Endodermal cell (in vitro differentiated cells): ENCODE results near the gene EIF4G3. TPM values are rescaled to one million over a fixed set of nuclear protein-coding genes. Genes with fewer than 3 reads are reported as not detected.

Experiments
- DNase-seq: peaks from one replicate; pipeline ENCODE4 v3.0.0-alpha.2; 2017
- H3K27ac ChIP-seq: 2 replicates; pipeline ENCODE4 v1.5.1; 2013; ENCODE audit warnings: mild to moderate bottlenecking, low read depth, low read length, moderate library complexity
- H3K27me3 ChIP-seq: 2 replicates; pipeline ENCODE4 v1.6.1; 2013; ENCODE audit warnings: mild to moderate bottlenecking, low read length, moderate library complexity; ENCODE audit not compliant: insufficient read depth, control insufficient read depth, poor library complexity, severe bottlenecking
- H3K36me3 ChIP-seq: 2 replicates; pipeline ENCODE4 v1.7.0; 2013; ENCODE audit warnings: mild to moderate bottlenecking, low read length, moderate library complexity; ENCODE audit not compliant: control insufficient read depth, insufficient read depth
- H3K4me1 ChIP-seq: one replicate; pipeline ENCODE4 v1.7.0; 2013; ENCODE audit warnings: low read length; ENCODE audit not compliant: control insufficient read depth, insufficient read depth
- H3K4me3 ChIP-seq: 2 replicates; pipeline ENCODE4 v1.5.1; 2013; ENCODE audit warnings: mild to moderate bottlenecking, low read length, moderate library complexity
- H3K9ac ChIP-seq: 2 replicates; pipeline ENCODE4 v1.6.1; 2013; ENCODE audit warnings: mild to moderate bottlenecking, low read length, moderate library complexity; ENCODE audit not compliant: poor library complexity, severe bottlenecking; ENCODE audit errors: extremely low read depth
- H3K9me3 ChIP-seq: 2 replicates; pipeline ENCODE4 v1.6.1; 2013; ENCODE audit warnings: mild to moderate bottlenecking, low read length, moderate library complexity; ENCODE audit not compliant: control insufficient read depth
- H3K27ac Mint-ChIP-seq: 2 replicates; pipeline ENCODE4 v1.8.0; 2020; ENCODE audit warnings: mixed read lengths
- H3K27me3 Mint-ChIP-seq: 2 replicates; pipeline ENCODE4 v1.8.0; 2021; ENCODE audit warnings: mild to moderate bottlenecking, mixed read lengths; ENCODE audit not compliant: insufficient read depth
- H3K36me3 Mint-ChIP-seq: 2 replicates; pipeline ENCODE4 v1.8.0; 2020; ENCODE audit warnings: low read depth, mixed read lengths
- H3K4me1 Mint-ChIP-seq: 2 replicates; pipeline ENCODE4 v1.8.0; 2020; ENCODE audit warnings: mixed read lengths
- H3K4me3 Mint-ChIP-seq: 2 replicates; pipeline ENCODE4 v1.8.0; 2020; ENCODE audit warnings: mild to moderate bottlenecking, moderate library complexity, mixed read lengths
- H3K9me3 Mint-ChIP-seq: 2 replicates; pipeline ENCODE4 v1.8.0; 2020; ENCODE audit warnings: mild to moderate bottlenecking, mixed read lengths
- WGBS, 2 experiments: methylation state at CpG; one replicate each; pipeline versions ENCODE4 v1.1.5 to v1.1.7; 2013; ENCODE audit warnings: missing lambda C conversion rate in 2 of 2, mixed read lengths in 1 of 2; ENCODE audit not compliant: insufficient coverage in 1 of 2, insufficient read length in 1 of 2; 5-methylcytosine and 5-hydroxymethylcytosine counted together
- total RNA-seq, 2 donors: library from RNA; stranded (reverse); fragmentation: NEBNext Ultra II Directional in 1 of 2; extraction: Animal tissue kit (Norgen Biotek cat#: 25700) in 1 of 2; gene quantifications; 2 replicates in 1 of 2; 3 replicates in 1 of 2; pipeline ENCODE4 v1.2.1, GENCODE V29; 2021
- TF ChIP-seq, protein P1 (sequence below): fragments of 200-600 bp; sonication (generic); conservative IDR thresholded peaks from 2 replicates; pipeline ENCODE4 v1.5.0; 2021; ENCODE audit warnings: antibody characterized with exemption, mild to moderate bottlenecking

EIF4G3 gene
- total RNA-seq, 2 donors from 2014 or later: 101 to 103 TPM

DNA sequence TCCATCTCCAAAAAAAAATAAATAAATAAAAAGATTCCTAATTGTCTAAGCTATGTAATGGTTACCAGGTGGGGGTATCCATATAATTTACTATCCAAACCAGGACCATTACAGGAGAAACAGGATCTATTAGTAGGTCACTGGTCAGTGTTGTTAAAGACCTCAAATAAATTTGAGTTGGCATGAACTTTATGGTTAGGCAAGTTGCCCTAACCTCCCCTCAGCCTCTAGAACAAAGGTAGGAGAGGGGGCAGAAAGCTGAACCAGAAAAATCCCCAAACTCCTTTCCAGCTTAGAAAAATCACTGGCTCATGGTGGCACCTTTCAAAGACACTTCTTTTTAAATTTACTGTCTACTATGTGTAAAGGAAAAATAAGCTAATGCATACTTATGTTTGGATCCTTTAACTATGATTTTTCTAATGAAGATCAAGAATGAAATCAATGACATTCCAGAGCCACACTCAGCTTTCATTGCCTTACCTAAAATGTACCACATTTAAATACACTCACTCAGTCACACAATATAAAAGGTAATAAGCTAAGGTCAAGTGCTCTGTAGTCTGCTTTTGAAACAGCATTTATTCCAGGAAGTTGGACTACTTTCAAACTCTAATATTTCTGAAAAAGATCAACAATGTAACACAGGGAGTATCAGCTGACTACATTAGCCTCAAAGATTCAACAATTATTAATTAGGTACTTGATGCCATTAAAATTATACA lies 13.8 kb downstream of the EIF4G3 start:
- Mint-ChIP-seq H3K9me3 (peaks cover 2% of the 10 kb centered on the region), H3K4me3 (no peak overlapping the region), H3K27me3 (no peaks in the 10 kb centered on the region), H3K36me3 (peaks cover 84% of the 10 kb centered on the region), H3K27ac (no peak overlapping the region), H3K4me1 (no peaks in the 10 kb centered on the region)
- TF ChIP-seq, protein P1, sequence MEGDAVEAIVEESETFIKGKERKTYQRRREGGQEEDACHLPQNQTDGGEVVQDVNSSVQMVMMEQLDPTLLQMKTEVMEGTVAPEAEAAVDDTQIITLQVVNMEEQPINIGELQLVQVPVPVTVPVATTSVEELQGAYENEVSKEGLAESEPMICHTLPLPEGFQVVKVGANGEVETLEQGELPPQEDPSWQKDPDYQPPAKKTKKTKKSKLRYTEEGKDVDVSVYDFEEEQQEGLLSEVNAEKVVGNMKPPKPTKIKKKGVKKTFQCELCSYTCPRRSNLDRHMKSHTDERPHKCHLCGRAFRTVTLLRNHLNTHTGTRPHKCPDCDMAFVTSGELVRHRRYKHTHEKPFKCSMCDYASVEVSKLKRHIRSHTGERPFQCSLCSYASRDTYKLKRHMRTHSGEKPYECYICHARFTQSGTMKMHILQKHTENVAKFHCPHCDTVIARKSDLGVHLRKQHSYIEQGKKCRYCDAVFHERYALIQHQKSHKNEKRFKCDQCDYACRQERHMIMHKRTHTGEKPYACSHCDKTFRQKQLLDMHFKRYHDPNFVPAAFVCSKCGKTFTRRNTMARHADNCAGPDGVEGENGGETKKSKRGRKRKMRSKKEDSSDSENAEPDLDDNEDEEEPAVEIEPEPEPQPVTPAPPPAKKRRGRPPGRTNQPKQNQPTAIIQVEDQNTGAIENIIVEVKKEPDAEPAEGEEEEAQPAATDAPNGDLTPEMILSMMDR: no peak
- no peak overlapping the region for H3K9ac ChIP-seq
- DNase-seq: no peak
- H3K4me3 ChIP-seq: no peak overlapping the region
- H3K27me3 ChIP-seq: no peaks in the 10 kb centered on the region
- peaks cover 59% of the 10 kb centered on the region for H3K36me3 ChIP-seq
- no peaks in the 10 kb centered on the region for H3K4me1 ChIP-seq
- no peak overlapping the region for H3K27ac ChIP-seq
- H3K9me3 ChIP-seq: no peaks in the 10 kb centered on the region

DNA sequence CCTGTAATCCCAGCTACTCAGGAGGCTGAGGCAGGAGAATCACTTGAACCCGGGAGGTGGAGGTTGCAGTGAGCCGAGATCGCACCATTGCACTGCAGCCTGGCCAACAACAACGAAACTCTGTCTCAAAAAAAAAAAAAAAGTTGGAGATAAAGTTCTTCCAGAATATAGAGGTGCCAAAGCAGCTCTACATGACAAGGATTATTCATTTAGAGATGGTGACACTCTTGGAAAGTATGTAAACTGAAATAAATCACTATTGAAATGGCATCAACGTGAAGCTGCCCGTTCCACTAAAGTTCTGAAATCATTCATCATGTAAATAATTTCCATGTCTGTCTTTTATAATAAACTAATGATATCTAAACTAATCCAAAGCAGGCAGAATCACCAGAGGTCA lies 14.9 kb downstream of the EIF4G3 start:
- DNase-seq: no peak
- no peak overlapping the region for H3K9ac ChIP-seq
- Mint-ChIP-seq H3K9me3 (peaks cover 2% of the 10 kb centered on the region), H3K27ac (no peak overlapping the region), H3K4me3 (no peak overlapping the region), H3K36me3 (peaks cover 81% of the 10 kb centered on the region), H3K27me3 (no peaks in the 10 kb centered on the region), H3K4me1 (peaks cover 1% of the 10 kb centered on the region)
- no peak overlapping the region for H3K27ac ChIP-seq
- H3K9me3 ChIP-seq: no peaks in the 10 kb centered on the region
- TF ChIP-seq, protein P1: no peak
- H3K4me1 ChIP-seq: no peaks in the 10 kb centered on the region
- H3K27me3 ChIP-seq: no peaks in the 10 kb centered on the region
- H3K4me3 ChIP-seq: no peak overlapping the region
- peaks cover 55% of the 10 kb centered on the region for H3K36me3 ChIP-seq
- WGBS, 2 experiments: 86% methylated on average over 6 of the region's 6 CpGs; no CpG with 5 or more reads in 1 of the 2 experiments

DNA sequence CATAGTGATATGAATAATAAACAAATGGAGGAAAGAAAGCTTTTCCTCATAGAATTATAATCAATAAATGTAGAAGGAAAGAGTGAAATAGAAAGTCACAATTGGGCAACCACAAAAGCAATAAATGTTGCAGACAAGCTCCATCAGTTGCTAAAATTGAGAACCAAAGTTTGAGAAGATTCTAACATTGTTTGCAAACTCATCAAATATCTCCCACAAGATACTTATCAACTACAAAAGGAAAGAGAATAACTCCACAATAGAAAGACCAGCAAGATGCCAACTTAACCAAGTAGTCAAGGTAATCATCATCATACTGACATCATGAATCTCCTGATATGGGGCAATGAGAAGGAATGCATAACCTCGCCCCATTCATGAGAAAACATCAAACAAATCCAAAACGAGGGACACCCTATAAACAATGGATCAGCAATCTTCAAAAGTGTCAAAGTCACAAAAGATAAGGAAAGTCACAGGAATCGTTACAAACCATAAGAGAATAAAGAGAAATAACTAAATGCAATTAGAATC lies 16.4 kb downstream of the EIF4G3 start:
- DNase-seq: no peak
- Mint-ChIP-seq H3K9me3 (peaks cover 2% of the 10 kb centered on the region), H3K4me3 (no peak overlapping the region), H3K27me3 (no peaks in the 10 kb centered on the region), H3K27ac (no peak overlapping the region), H3K4me1 (peaks cover 7% of the 10 kb centered on the region), H3K36me3 (peaks cover 74% of the 10 kb centered on the region)
- H3K4me1 ChIP-seq: no peaks in the 10 kb centered on the region
- H3K27me3 ChIP-seq: no peaks in the 10 kb centered on the region
- H3K27ac ChIP-seq: no peak overlapping the region
- no peaks in the 10 kb centered on the region for H3K9me3 ChIP-seq
- peaks cover 50% of the 10 kb centered on the region for H3K36me3 ChIP-seq
- TF ChIP-seq, protein P1: no peak
- 94 to 100% methylated on average over 1 to 3 of the region's 3 CpGs for WGBS, 2 experiments
- H3K4me3 ChIP-seq: no peak overlapping the region
- H3K9ac ChIP-seq: no peak overlapping the region
